Caco-2 (cell line): ENCODE data around the gene ZNF786. TPM values are rescaled to one million over a fixed set of nuclear protein-coding genes. Genes with fewer than 3 reads are reported as not detected.

Source experiments
- BruUV-seq: library from RNA; stranded (reverse); fragments of 400-500 nt; replicated peaks from 2 replicates; lab custom pipeline; 2021; lab: Mats Ljungman, UMichigan
- CTCF ChIA-PET: fragments of 300-600 bp; sonication (Branson Sonifier 250); formaldehyde crosslinking; loops from one replicate; lab custom pipeline; 2022; ENCODE audit warnings: antibody characterized with exemption; lab: Charles Lee
- POLR2A ChIA-PET: fragments of 300-600 bp; sonication (Branson Sonifier 250); formaldehyde crosslinking; loops from one replicate; lab custom pipeline; 2022; ENCODE audit warnings: antibody characterized with exemption; lab: Charles Lee
- DNase-seq, 2 experiments: peaks; one replicate each; pipeline versions ENCODE4 v3.0.0 to v3.0.0-alpha.2; 2020 to 2022
- H3K27me3 ChIP-seq: replicated peaks from 2 replicates; pipeline ENCODE4 v1.6.0; 2011; ENCODE audit warnings: low read length; ENCODE audit not compliant: control insufficient read depth, insufficient read depth
- H3K36me3 ChIP-seq: 2 replicates; pipeline ENCODE4 v1.5.1; 2011; ENCODE audit warnings: low read length; ENCODE audit not compliant: control insufficient read depth, insufficient read depth
- H3K4me1 ChIP-seq: fragments of 250-450 bp; sonication (Bioruptor Pico); 2 replicates; pipeline ENCODE4 v1.5.1; 2020; ENCODE audit warnings: mild to moderate bottlenecking
- H3K4me3 ChIP-seq: 2 replicates; pipeline ENCODE4 v1.5.1; 2011; ENCODE audit warnings: low read depth, mild to moderate bottlenecking, control low read depth, low read length
- H3K9me3 ChIP-seq: fragments of 250-450 bp; sonication (Bioruptor Pico); 2 replicates; pipeline ENCODE4 v1.5.1; 2020; ENCODE audit warnings: mild to moderate bottlenecking, moderate library complexity
- H3K27ac Mint-ChIP-seq: one replicate; pipeline ENCODE4 v1.8.0; 2022; ENCODE audit warnings: mixed read lengths; ENCODE audit not compliant: unreplicated experiment
- H3K27me3 Mint-ChIP-seq: one replicate; pipeline ENCODE4 v1.8.0; 2022; ENCODE audit warnings: mixed read lengths; ENCODE audit not compliant: insufficient read depth, unreplicated experiment
- H3K36me3 Mint-ChIP-seq: one replicate; pipeline ENCODE4 v1.8.0; 2022; ENCODE audit warnings: mild to moderate bottlenecking, mixed read lengths; ENCODE audit not compliant: insufficient read depth, unreplicated experiment
- H3K4me1 Mint-ChIP-seq: one replicate; pipeline ENCODE4 v1.8.0; 2022; ENCODE audit warnings: low read depth, mixed read lengths; ENCODE audit not compliant: unreplicated experiment
- H3K4me3 Mint-ChIP-seq: one replicate; pipeline ENCODE4 v1.8.0; 2022; ENCODE audit warnings: mild to moderate bottlenecking, moderate library complexity, mixed read lengths; ENCODE audit not compliant: unreplicated experiment
- H3K9me3 Mint-ChIP-seq: one replicate; pipeline ENCODE4 v1.8.0; 2022; ENCODE audit warnings: mixed read lengths; ENCODE audit not compliant: unreplicated experiment
- intact Hi-C: fragments of 100-400 bp; cut with micrococcal nuclease; formaldehyde crosslinking; loops from one replicate; pipeline ENCODE4 v1.10.0; 2022; ENCODE audit not compliant: unreplicated experiment
- total RNA-seq: library from RNA; stranded (reverse); gene quantifications from 2 replicates; pipeline ENCODE4 v1.2.3, GENCODE V29; 2022
- TF ChIP-seq, protein P1 (sequence below), 2 experiments: fragments of 200-600 bp in 1 of 2; IDR thresholded peaks; 1 replicate in 1 of 2; 2 replicates in 1 of 2; pipeline versions ENCODE4 v1.5.1 to v1.8.0; 2011 to 2022; ENCODE audit warnings: antibody characterized with exemption in 1 of 2, control low read depth in 1 of 2, inconsistent platforms in 1 of 2, low read depth in 1 of 2, low read length in 1 of 2, mild to moderate bottlenecking in 1 of 2, moderate library complexity in 1 of 2; ENCODE audit not compliant: insufficient read depth in 1 of 2, severe bottlenecking in 1 of 2, unreplicated experiment in 1 of 2

ZNF786 gene
- total RNA-seq, 1 experiment from 2014 or later: 9.4 TPM

DNA sequence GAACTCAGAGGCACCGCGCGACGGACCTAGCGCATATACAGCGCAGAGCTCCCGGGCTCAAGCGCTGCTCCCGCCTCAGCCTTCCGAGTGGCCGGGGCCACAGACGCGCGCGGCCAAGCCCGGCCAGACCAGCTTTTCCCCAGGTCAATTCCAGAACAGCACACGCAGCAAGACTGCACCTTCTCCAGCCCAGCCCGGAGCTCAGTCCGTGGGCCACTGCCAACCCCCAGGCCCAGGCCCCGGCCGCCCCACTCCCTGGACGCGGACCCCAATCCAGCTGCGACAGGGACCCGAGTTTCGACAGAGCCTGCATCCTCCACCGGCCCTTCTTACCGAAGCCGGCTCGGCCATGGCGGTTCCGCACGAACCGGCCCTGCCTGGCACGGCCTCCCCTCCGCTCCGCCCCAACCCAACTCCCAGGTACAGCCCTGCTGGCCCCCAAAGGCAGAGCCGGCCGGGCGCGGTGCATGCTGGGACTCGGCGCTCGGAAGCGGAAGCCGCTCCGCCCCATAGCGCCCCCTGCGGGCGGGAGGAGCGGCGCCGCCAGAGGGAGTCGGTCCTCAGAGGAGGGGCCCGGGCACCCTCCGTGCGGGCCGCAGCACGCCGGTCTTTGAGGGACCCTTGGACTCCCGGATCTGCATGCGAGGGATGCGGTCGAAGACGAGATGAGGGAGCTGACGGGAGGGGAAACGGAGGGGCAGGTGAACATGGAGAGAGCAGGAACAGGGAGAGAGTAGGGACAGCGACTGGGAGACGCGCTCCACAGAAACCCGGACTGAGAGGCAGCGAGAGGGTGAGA, 35.5 kb upstream of the ZNF786 start, which contains the start of gene ZNF425:
Gene ZNF425 (minus strand): TSS at position 462 of the 799 bp plus-strand sequence. CDS start 111 bp downstream, at position 351.
- H3K9me3 ChIP-seq: peaks cover 11% of the 10 kb centered on the region
- ChIA-PET POLR2A (interaction anchor here (0.6 to 1.6 kb wide), 3 partner anchors 21 to 134 kb away, joined by 4 to 12 read pairs (median 9); partner anchors contain the start of gene ZNF398), CTCF (interaction anchor here (0.6 to 2.2 kb wide), 7 partner anchors 10 to 139 kb away, joined by 3 to 17 read pairs (median 3); partner anchors contain the start of genes ZNF282 and ZNF398)
- no peaks in the 10 kb centered on the region for H3K27me3 ChIP-seq
- peak within 1 kb of the TSS; percentile 74 for H3K4me3 ChIP-seq
- intact Hi-C loops: loop anchor here (1.0 to 2.0 kb wide), 3 partner anchors 35 to 98 kb away; partner anchors contain the start of gene PDIA4
- no peaks in the 10 kb centered on the region for H3K36me3 ChIP-seq
- Mint-ChIP-seq H3K4me3 (peak within 1 kb of the TSS; percentile 75), H3K9me3 (peaks cover 9% of the 10 kb centered on the region), H3K27ac (peak within 1 kb of the TSS; percentile 84), H3K36me3 (peaks cover 41% of the 10 kb centered on the region), H3K4me1 (peaks cover 11% of the 10 kb centered on the region), H3K27me3 (no peaks in the 10 kb centered on the region)
- H3K4me1 ChIP-seq: peaks cover 7% of the 10 kb centered on the region; the same call in 1 of the 2 replicates
- BruUV-seq: no TSS peak
- peak; percentile 93 to 97 for DNase-seq
- TF ChIP-seq, protein P1, sequence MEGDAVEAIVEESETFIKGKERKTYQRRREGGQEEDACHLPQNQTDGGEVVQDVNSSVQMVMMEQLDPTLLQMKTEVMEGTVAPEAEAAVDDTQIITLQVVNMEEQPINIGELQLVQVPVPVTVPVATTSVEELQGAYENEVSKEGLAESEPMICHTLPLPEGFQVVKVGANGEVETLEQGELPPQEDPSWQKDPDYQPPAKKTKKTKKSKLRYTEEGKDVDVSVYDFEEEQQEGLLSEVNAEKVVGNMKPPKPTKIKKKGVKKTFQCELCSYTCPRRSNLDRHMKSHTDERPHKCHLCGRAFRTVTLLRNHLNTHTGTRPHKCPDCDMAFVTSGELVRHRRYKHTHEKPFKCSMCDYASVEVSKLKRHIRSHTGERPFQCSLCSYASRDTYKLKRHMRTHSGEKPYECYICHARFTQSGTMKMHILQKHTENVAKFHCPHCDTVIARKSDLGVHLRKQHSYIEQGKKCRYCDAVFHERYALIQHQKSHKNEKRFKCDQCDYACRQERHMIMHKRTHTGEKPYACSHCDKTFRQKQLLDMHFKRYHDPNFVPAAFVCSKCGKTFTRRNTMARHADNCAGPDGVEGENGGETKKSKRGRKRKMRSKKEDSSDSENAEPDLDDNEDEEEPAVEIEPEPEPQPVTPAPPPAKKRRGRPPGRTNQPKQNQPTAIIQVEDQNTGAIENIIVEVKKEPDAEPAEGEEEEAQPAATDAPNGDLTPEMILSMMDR (IDR thresholded peaks at IDR 0.05; ENCODE audit: insufficient read depth in 1 of 2, low read depth in 1 of 2, low read length in 1 of 2, severe bottlenecking in 1 of 2, unreplicated experiment in 1 of 2): peak; percentile 94

DNA sequence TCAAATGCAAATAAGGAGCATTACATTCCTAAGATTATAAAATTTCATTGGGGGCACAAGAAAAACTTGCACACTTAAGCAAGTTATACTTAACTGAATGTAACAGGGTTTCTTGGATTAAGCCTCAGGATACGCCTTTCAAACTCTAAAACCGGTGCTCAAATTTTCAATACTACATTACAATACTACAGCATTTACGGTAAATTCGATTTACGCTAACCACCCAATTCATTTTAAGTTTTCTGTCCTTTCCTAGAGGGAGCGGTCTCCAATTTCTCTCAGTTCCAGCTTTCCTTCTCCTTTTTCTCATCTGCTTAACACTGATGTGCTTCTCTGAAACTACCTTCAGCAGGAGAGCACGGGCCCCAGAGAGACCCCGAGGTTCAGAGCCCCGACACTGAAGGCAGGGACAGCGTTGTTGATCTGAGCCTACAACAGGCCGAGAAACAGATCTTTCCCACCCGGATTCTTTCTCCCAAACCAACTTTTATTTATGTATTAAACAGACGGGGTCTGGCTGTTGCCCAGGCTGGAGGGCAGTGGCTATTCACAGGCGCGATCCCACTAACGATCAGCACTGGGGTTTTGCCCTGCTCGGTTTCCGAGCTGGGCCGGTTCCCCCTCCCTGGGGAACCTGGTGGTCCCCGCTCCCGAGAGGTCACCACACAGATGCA, 34.8 kb upstream of the ZNF786 start:
- CTCF ChIA-PET: interaction anchor here (0.6 to 2.2 kb wide), 6 partner anchors 19 to 138 kb away, joined by 3 to 17 read pairs (median 4); partner anchors contain the start of genes ZNF282 and ZNF398
- TF ChIP-seq, protein P1 (IDR thresholded peaks at IDR 0.05; ENCODE audit: insufficient read depth in 1 of 2, low read depth in 1 of 2, low read length in 1 of 2, severe bottlenecking in 1 of 2, unreplicated experiment in 1 of 2): no peak
- POLR2A ChIA-PET: interaction anchor here (1.3 kb wide), 1 partner anchor 22 kb away, joined by 12 read pairs; the partner anchor contains the start of gene ZNF398
- Mint-ChIP-seq H3K4me3 (peak overlapping the region; percentile 75), H3K27me3 (no peaks in the 10 kb centered on the region), H3K4me1 (peaks cover 11% of the 10 kb centered on the region), H3K27ac (peak overlapping the region; percentile 84), H3K36me3 (peaks cover 33% of the 10 kb centered on the region), H3K9me3 (peaks cover 2% of the 10 kb centered on the region)
- intact Hi-C loops: no loop called here
- no peaks in the 10 kb centered on the region for H3K27me3 ChIP-seq
- peaks cover 7% of the 10 kb centered on the region; the same call in 1 of the 2 replicates for H3K4me1 ChIP-seq
- peak in 1 of 2 experiments; percentile 22 for DNase-seq
- TSS peak; percentile 61 for BruUV-seq
- peaks cover 4% of the 10 kb centered on the region; the same call in 1 of the 2 replicates for H3K9me3 ChIP-seq
- H3K4me3 ChIP-seq: peak overlapping the region; percentile 74
- no peaks in the 10 kb centered on the region for H3K36me3 ChIP-seq

DNA sequence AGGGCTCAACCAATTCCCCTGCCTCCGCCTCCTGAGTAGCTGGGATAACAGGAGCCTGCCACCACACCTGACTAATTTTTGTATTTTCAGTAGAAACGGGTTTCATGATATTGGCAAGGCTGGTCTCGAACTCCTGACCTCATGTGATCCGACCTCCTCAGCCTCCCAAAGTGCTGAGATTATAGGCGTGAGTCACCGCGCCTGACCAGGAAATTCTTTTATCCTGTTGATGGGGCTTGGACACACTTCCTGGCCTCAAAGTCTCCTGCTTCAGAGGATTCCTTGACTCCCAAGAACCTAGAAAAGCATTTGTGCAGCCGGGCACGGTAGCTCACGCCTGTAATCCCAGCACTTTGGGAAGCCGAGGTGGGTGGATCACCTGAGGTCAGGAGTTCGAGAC, 19.5 kb upstream of the ZNF786 start:
- H3K4me3 Mint-ChIP-seq: no peak overlapping the region
- intact Hi-C loops: no loop called here
- H3K27me3 Mint-ChIP-seq: no peaks in the 10 kb centered on the region
- Histone ChIP-seq H3K9me3 (no peaks in the 10 kb centered on the region), H3K27me3 (no peaks in the 10 kb centered on the region), H3K4me3 (no peak overlapping the region), H3K36me3 (no peaks in the 10 kb centered on the region), H3K4me1 (no peaks in the 10 kb centered on the region)
- TF ChIP-seq, protein P1 (IDR thresholded peaks at IDR 0.05; ENCODE audit: insufficient read depth in 1 of 2, low read depth in 1 of 2, low read length in 1 of 2, severe bottlenecking in 1 of 2, unreplicated experiment in 1 of 2): no peak
- ChIA-PET CTCF (no interaction called here), POLR2A (no interaction called here)
- peaks cover 7% of the 10 kb centered on the region for H3K36me3 Mint-ChIP-seq
- H3K4me1 Mint-ChIP-seq: no peaks in the 10 kb centered on the region
- no peak for DNase-seq
- no peak overlapping the region for H3K27ac Mint-ChIP-seq
- no peaks in the 10 kb centered on the region for H3K9me3 Mint-ChIP-seq
- BruUV-seq: no TSS peak
